NCI-H2029 (cell line): ENCODE measurements around the gene RAPGEFL1.
"Not testable (repeated sequence)": the region's sequence is repeated elsewhere in the genome, so short reads cannot be mapped to it uniquely, and the experiment has no call there.

Experiments used
- DNase-seq: peaks from one replicate; lab custom pipeline; 2025; lab: John Stamatoyannopoulos, UW

The RAPGEFL1 gene

GRCh38 chr17:40177275-40177874, at the start of gene RAPGEFL1:
TSS of gene RAPGEFL1 (plus strand) at chr17:40177470. CDS start at chr17:40177862, 392 bp downstream.
- DNase-seq = peak; percentile 52

GRCh38 chr17:40129498-40129897, 47.8 kb upstream of the RAPGEFL1 start:
- DNase-seq = no peak

GRCh38 chr17:40130352-40131042, 46.8 kb upstream of the RAPGEFL1 start:
- DNase-seq = no peak

- no peak for DNase-seq
Observed at GRCh38 chr17:40134184-40134583, 43.1 kb upstream of the RAPGEFL1 start.

- DNase-seq = no peak
Observed at GRCh38 chr17:40135817-40136216, 41.5 kb upstream of the RAPGEFL1 start.

GRCh38 chr17:40139566-40140058, 37.7 kb upstream of the RAPGEFL1 start:
- DNase-seq = no peak

GRCh38 chr17:40143166-40143565, 34.1 kb upstream of the RAPGEFL1 start:
- DNase-seq = not testable (repeated sequence)

- DNase-seq = no peak
Observed at GRCh38 chr17:40145476-40145875, 31.8 kb upstream of the RAPGEFL1 start.

- DNase-seq = no peak
Observed at GRCh38 chr17:40148527-40148926, 28.7 kb upstream of the RAPGEFL1 start.

- no peak for DNase-seq
Observed at GRCh38 chr17:40150276-40150675, 27.0 kb upstream of the RAPGEFL1 start.

- no peak for DNase-seq
Observed at GRCh38 chr17:40151414-40151963, 25.8 kb upstream of the RAPGEFL1 start.

- no peak for DNase-seq
Observed at GRCh38 chr17:40153603-40154236, 23.6 kb upstream of the RAPGEFL1 start.

- DNase-seq = no peak
Observed at GRCh38 chr17:40157973-40158372, 19.3 kb upstream of the RAPGEFL1 start.

- no peak for DNase-seq
Observed at GRCh38 chr17:40158438-40159013, 18.7 kb upstream of the RAPGEFL1 start.

GRCh38 chr17:40159456-40159855, 17.8 kb upstream of the RAPGEFL1 start:
- DNase-seq = no peak

GRCh38 chr17:40167685-40168261, 9.5 kb upstream of the RAPGEFL1 start:
- DNase-seq = no peak

GRCh38 chr17:40168262-40168832, 8.9 kb upstream of the RAPGEFL1 start:
- peak; percentile 8 for DNase-seq

- no peak for DNase-seq
Observed at GRCh38 chr17:40170325-40170724, 6.9 kb upstream of the RAPGEFL1 start.

GRCh38 chr17:40171750-40172149, 5.5 kb upstream of the RAPGEFL1 start:
- no peak for DNase-seq

GRCh38 chr17:40173091-40173777, 4.0 kb upstream of the RAPGEFL1 start:
- DNase-seq = no peak

- DNase-seq = no peak
Observed at GRCh38 chr17:40173778-40174135, 3.5 kb upstream of the RAPGEFL1 start.
